ENCODE measurements around the gene CEACAM21. TPM values are rescaled to one million over a fixed set of nuclear protein-coding genes. Genes with fewer than 3 reads are reported as not detected.

Gene CEACAM21
- total RNA-seq, 1 experiment from 2014 or later, result 0.35 TPM

- ChIA-PET POLR2A (no interaction called here), CTCF (interaction anchor here (0.5 to 1.6 kb wide), 3 partner anchors 10 to 210 kb away, joined by 3 to 12 read pairs (median 5); no protein-coding TSS in a partner anchor)
- TF ChIP-seq STAT6 (CRISPR knock-in tag; conservative IDR thresholded peaks at IDR 0.05; ENCODE audit: low read depth) (no peak), PRDM15 (CRISPR knock-in tag; IDR thresholded peaks at IDR 0.05) (no peak), NR1H2 (CRISPR knock-in tag; IDR thresholded peaks at IDR 0.05) (no peak), ZNF219 (CRISPR knock-in tag; IDR thresholded peaks at IDR 0.05; ENCODE audit: borderline replicate concordance) (no peak), FOXK1 (CRISPR knock-in tag; IDR thresholded peaks at IDR 0.05) (no peak), HMGA2 (CRISPR knock-in tag; IDR thresholded peaks at IDR 0.05) (no peak), ZNF671 (CRISPR knock-in tag; IDR thresholded peaks at IDR 0.05) (no peak), E2F5 (CRISPR knock-in tag; IDR thresholded peaks at IDR 0.05) (no peak), ZNF281 (CRISPR knock-in tag; IDR thresholded peaks at IDR 0.05) (no peak), ZNF416 (CRISPR knock-in tag; IDR thresholded peaks at IDR 0.05) (no peak), CREB1 (CRISPR knock-in tag; IDR thresholded peaks at IDR 0.05) (no peak), FOXJ3 (CRISPR knock-in tag; IDR thresholded peaks at IDR 0.05; ENCODE audit: borderline replicate concordance) (no peak), SMAD4 (CRISPR knock-in tag; IDR thresholded peaks at IDR 0.05) (no peak), USF2 (CRISPR knock-in tag; IDR thresholded peaks at IDR 0.05) (no peak), CREM (CRISPR knock-in tag; IDR thresholded peaks at IDR 0.05) (no peak), TCF7 (CRISPR knock-in tag; IDR thresholded peaks at IDR 0.05; ENCODE audit: low read depth) (no peak), TEAD4 (CRISPR knock-in tag; IDR thresholded peaks at IDR 0.05) (no peak), RELA (CRISPR knock-in tag; IDR thresholded peaks at IDR 0.05; ENCODE audit: borderline replicate concordance) (no peak), NR2C2 (CRISPR knock-in tag; IDR thresholded peaks at IDR 0.05) (no peak), ARID4B (CRISPR knock-in tag; IDR thresholded peaks at IDR 0.05; ENCODE audit: borderline replicate concordance) (no peak)
- no peak for DNase-seq (ENCODE audit: low spot score)
- H3K27ac Mint-ChIP-seq, result peak overlapping the region; percentile 45; the same call in 1 of the 2 replicates
- no peak for ATAC-seq
- peaks cover 21% of the 10 kb centered on the region for H3K36me3 Mint-ChIP-seq
- H3K27me3 Mint-ChIP-seq (ENCODE audit: low read depth), result peaks cover 16% of the 10 kb centered on the region
- no peak overlapping the region for H3K4me3 Mint-ChIP-seq
- peaks cover 34% of the 10 kb centered on the region for H3K4me1 Mint-ChIP-seq
- peaks cover 29% of the 10 kb centered on the region for H3K9me3 Mint-ChIP-seq
Observed at GRCh38 chr19:41551711-41552110, 24.3 kb upstream of the CEACAM21 start.

Measured in WTC11 (cell line).